Natural killer cell treated with Interleukin-12 subunit alpha and Interleukin-12 subunit beta and Interleukin-15 and Interleukin-18, amount 100 ng/mL, for 72 hours (primary cell): ENCODE data around the gene AADACL4. TPM values are rescaled to one million over a fixed set of nuclear protein-coding genes. Genes with fewer than 3 reads are reported as not detected.
A peak's percentile ranks its signal among the peaks of the same experiment; 100 is the strongest.

Source experiments
- ATAC-seq, 2 donors: fragments of 150-1000 bp; cut with Tn5 transposase in 1 of 2; sonication (Bioruptor Pico), chemical (Tn5 transposase) in 1 of 2; 2 replicates each; pipeline ENCODE4 v1.10.0; 2021
- DNase-seq: peaks from one replicate; pipeline ENCODE4 v3.0.0; 2022; ENCODE audit warnings: low spot score
- H3K27ac Mint-ChIP-seq, 2 donors: 1 replicate in 1 of 2; 2 replicates in 1 of 2; pipeline ENCODE4 v1.8.0; 2022; ENCODE audit warnings: mixed read lengths in 2 of 2, mild to moderate bottlenecking in 1 of 2, moderate library complexity in 1 of 2
- H3K27me3 Mint-ChIP-seq, 2 donors: 1 replicate in 1 of 2; 2 replicates in 1 of 2; pipeline ENCODE4 v1.8.0; 2022; ENCODE audit warnings: mixed read lengths in 2 of 2
- H3K36me3 Mint-ChIP-seq: one replicate; pipeline ENCODE4 v1.8.0; 2022; ENCODE audit warnings: mixed read lengths
- H3K4me1 Mint-ChIP-seq, 2 donors: 1 replicate in 1 of 2; 2 replicates in 1 of 2; pipeline ENCODE4 v1.8.0; 2022; ENCODE audit warnings: low read depth in 2 of 2, mixed read lengths in 2 of 2, mild to moderate bottlenecking in 1 of 2
- H3K4me3 Mint-ChIP-seq: one replicate; pipeline ENCODE4 v1.8.0; 2022; ENCODE audit warnings: mixed read lengths
- H3K9me3 Mint-ChIP-seq: 2 replicates; pipeline ENCODE4 v1.8.0; 2022; ENCODE audit warnings: mixed read lengths
- total RNA-seq, 2 donors: library from RNA; stranded (reverse); gene quantifications; one replicate each; pipeline ENCODE4 v1.2.3, GENCODE V29; 2022

AADACL4 gene
- not detected for total RNA-seq

GRCh38 chr1:12643785-12644184 lies at the start of gene AADACL4:
TSS of gene AADACL4 (plus strand) at chr1:12644085. CDS start at chr1:12644547, 462 bp downstream.
- Mint-ChIP-seq H3K4me3 (no peak within 1 kb of the TSS), H3K27ac (no peak within 1 kb of the TSS), H3K9me3 (peaks cover 14% of the 10 kb centered on the region), H3K27me3 (peaks cover 0 to 19% of the 10 kb centered on the region in 2 donors), H3K36me3 (peaks cover 26% of the 10 kb centered on the region), H3K4me1 (peaks cover 5% of the 10 kb centered on the region in 2 donors)
- DNase-seq (no peak), ATAC-seq (no peak)

GRCh38 chr1:12594490-12594889 lies 49.4 kb upstream of the AADACL4 start:
- Mint-ChIP-seq H3K27ac (peak overlapping the region; percentile 27 to 79), H3K4me1 (peaks cover 43 to 51% of the 10 kb centered on the region in 2 donors), H3K36me3 (no peaks in the 10 kb centered on the region), H3K9me3 (no peaks in the 10 kb centered on the region), H3K27me3 (no peaks in the 10 kb centered on the region), H3K4me3 (peak overlapping the region; percentile 87)
- ATAC-seq (no peak), DNase-seq (no peak)

- H3K27ac Mint-ChIP-seq = peak overlapping the region; percentile 27 to 79
- peak overlapping the region; percentile 87 for H3K4me3 Mint-ChIP-seq
- no peaks in the 10 kb centered on the region for H3K36me3 Mint-ChIP-seq
- ATAC-seq = peak; percentile 39 to 43
- DNase-seq = no peak
- H3K9me3 Mint-ChIP-seq = no peaks in the 10 kb centered on the region
- H3K27me3 Mint-ChIP-seq = no peaks in the 10 kb centered on the region
- peaks cover 50 to 58% of the 10 kb centered on the region in 2 donors for H3K4me1 Mint-ChIP-seq
These were observed 48.7 kb upstream of the AADACL4 start for GRCh38 chr1:12594966-12595756.

- H3K4me3 Mint-ChIP-seq = peak overlapping the region; percentile 87
- peaks cover 54 to 63% of the 10 kb centered on the region in 2 donors for H3K4me1 Mint-ChIP-seq
- ATAC-seq (no peak), DNase-seq (no peak)
- peak overlapping the region in 1 of 2 donors; percentile 79 for H3K27ac Mint-ChIP-seq
- no peaks in the 10 kb centered on the region for H3K27me3 Mint-ChIP-seq
- no peaks in the 10 kb centered on the region for H3K9me3 Mint-ChIP-seq
- H3K36me3 Mint-ChIP-seq = no peaks in the 10 kb centered on the region
These were observed 48.2 kb upstream of the AADACL4 start for GRCh38 chr1:12595757-12596006.

GRCh38 chr1:12596007-12596821 lies 47.7 kb upstream of the AADACL4 start:
- no peaks in the 10 kb centered on the region for H3K9me3 Mint-ChIP-seq
- no peaks in the 10 kb centered on the region for H3K27me3 Mint-ChIP-seq
- H3K27ac Mint-ChIP-seq = peak overlapping the region in 1 of 2 donors; percentile 50
- peak overlapping the region; percentile 87 for H3K4me3 Mint-ChIP-seq
- H3K36me3 Mint-ChIP-seq = no peaks in the 10 kb centered on the region
- DNase-seq (peak; percentile 89), ATAC-seq (peak; percentile 88 to 94)
- H3K4me1 Mint-ChIP-seq = peaks cover 59 to 61% of the 10 kb centered on the region in 2 donors

GRCh38 chr1:12597792-12598191 lies 46.1 kb upstream of the AADACL4 start:
- Mint-ChIP-seq H3K4me3 (peak overlapping the region; percentile 57), H3K36me3 (no peaks in the 10 kb centered on the region), H3K27ac (peak overlapping the region in 1 of 2 donors; percentile 97), H3K9me3 (no peaks in the 10 kb centered on the region), H3K4me1 (peaks cover 60 to 69% of the 10 kb centered on the region in 2 donors), H3K27me3 (no peaks in the 10 kb centered on the region)
- no peak for ATAC-seq
- no peak for DNase-seq

GRCh38 chr1:12598974-12599373 lies 44.9 kb upstream of the AADACL4 start:
- no peak for ATAC-seq
- Mint-ChIP-seq H3K36me3 (no peaks in the 10 kb centered on the region), H3K4me3 (no peak overlapping the region), H3K4me1 (peaks cover 61 to 70% of the 10 kb centered on the region in 2 donors), H3K27me3 (no peaks in the 10 kb centered on the region), H3K9me3 (no peaks in the 10 kb centered on the region), H3K27ac (peak overlapping the region in 1 of 2 donors; percentile 97)
- no peak for DNase-seq

- peaks cover 61 to 70% of the 10 kb centered on the region in 2 donors for H3K4me1 Mint-ChIP-seq
- H3K27ac Mint-ChIP-seq = peak overlapping the region in 1 of 2 donors; percentile 97
- no peak for DNase-seq
- no peaks in the 10 kb centered on the region for H3K36me3 Mint-ChIP-seq
- no peaks in the 10 kb centered on the region for H3K9me3 Mint-ChIP-seq
- H3K4me3 Mint-ChIP-seq = no peak overlapping the region
- ATAC-seq = no peak
- no peaks in the 10 kb centered on the region for H3K27me3 Mint-ChIP-seq
These were observed 44.2 kb upstream of the AADACL4 start for GRCh38 chr1:12599657-12600056.

GRCh38 chr1:12600335-12600734 lies 43.5 kb upstream of the AADACL4 start:
- no peaks in the 10 kb centered on the region for H3K27me3 Mint-ChIP-seq
- peaks cover 59 to 66% of the 10 kb centered on the region in 2 donors for H3K4me1 Mint-ChIP-seq
- H3K4me3 Mint-ChIP-seq = no peak overlapping the region
- no peaks in the 10 kb centered on the region for H3K36me3 Mint-ChIP-seq
- ATAC-seq (no peak), DNase-seq (no peak)
- H3K27ac Mint-ChIP-seq = peak overlapping the region in 1 of 2 donors; percentile 97
- H3K9me3 Mint-ChIP-seq = no peaks in the 10 kb centered on the region

- no peaks in the 10 kb centered on the region for H3K27me3 Mint-ChIP-seq
- no peak overlapping the region for H3K4me3 Mint-ChIP-seq
- H3K27ac Mint-ChIP-seq = peak overlapping the region; percentile 51 to 97
These were observed 42.8 kb upstream of the AADACL4 start for GRCh38 chr1:12600880-12601633.

GRCh38 chr1:12601700-12602658 lies 41.9 kb upstream of the AADACL4 start:
- Mint-ChIP-seq H3K27me3 (no peaks in the 10 kb centered on the region), H3K4me1 (peaks cover 59 to 69% of the 10 kb centered on the region in 2 donors), H3K27ac (peak overlapping the region; percentile 51 to 97), H3K36me3 (no peaks in the 10 kb centered on the region), H3K4me3 (peak overlapping the region; percentile 45), H3K9me3 (no peaks in the 10 kb centered on the region)
- DNase-seq (peak; percentile 78), ATAC-seq (peak; percentile 34 to 58)

More at GRCh38 chr1:12600880-12601633, 42.8 kb upstream of the AADACL4 start:
- Mint-ChIP-seq H3K36me3 (no peaks in the 10 kb centered on the region), H3K4me1 (peaks cover 59 to 69% of the 10 kb centered on the region in 2 donors), H3K9me3 (no peaks in the 10 kb centered on the region)
- ATAC-seq (no peak), DNase-seq (no peak)

- Mint-ChIP-seq H3K9me3 (no peaks in the 10 kb centered on the region), H3K36me3 (peaks cover 5% of the 10 kb centered on the region), H3K4me1 (peaks cover 58 to 69% of the 10 kb centered on the region in 2 donors), H3K4me3 (peak overlapping the region; percentile 57), H3K27ac (peak overlapping the region; percentile 97 to 98), H3K27me3 (no peaks in the 10 kb centered on the region)
- DNase-seq (no peak), ATAC-seq (no peak)
These were observed 41.2 kb upstream of the AADACL4 start for GRCh38 chr1:12602659-12603024.

GRCh38 chr1:12603224-12603623 lies 40.7 kb upstream of the AADACL4 start:
- ATAC-seq = no peak
- Mint-ChIP-seq H3K27ac (peak overlapping the region; percentile 97 to 98), H3K9me3 (no peaks in the 10 kb centered on the region), H3K36me3 (peaks cover 10% of the 10 kb centered on the region), H3K4me1 (peaks cover 55 to 68% of the 10 kb centered on the region in 2 donors), H3K27me3 (no peaks in the 10 kb centered on the region), H3K4me3 (peak overlapping the region; percentile 57)
- DNase-seq = no peak
